Measurements from ENCODE around the gene TMC7.

- TF ChIP-seq CTCF (IDR thresholded peaks at IDR 0.05; ENCODE audit: low read depth, low read length, missing input control) = no peak
- no peak for TF ChIP-seq JUND (IDR thresholded peaks at IDR 0.05)
- no peak for TF ChIP-seq MAX (IDR thresholded peaks at IDR 0.05)
- TF ChIP-seq YY1 (IDR thresholded peaks at IDR 0.05) = no peak
- no peak for TF ChIP-seq SP1 (IDR thresholded peaks at IDR 0.05)
- TF ChIP-seq TAF1 (conservative IDR thresholded peaks at IDR 0.05) = no peak
- TF ChIP-seq GABPA (IDR thresholded peaks at IDR 0.05 in 1 of 2, conservative IDR thresholded peaks at IDR 0.05 in 1 of 2) = no peak
Measured at GRCh38 chr16:19005561-19006445, 22.1 kb downstream of the TMC7 start.

Measured in liver (tissue), 3 donors.